Stimulated activated CD8-positive, alpha-beta memory T cell treated with anti-CD3 and anti-CD28 coated beads, Interleukin-4, amount 100 ng/mL, for 1 hour (primary cell): Measurements from ENCODE around the gene OR10Z1.

Experiments used
- DNase-seq, 2 donors: peaks; one replicate each; pipeline ENCODE4 v3.0.0-alpha.2; 2020; ENCODE audit warnings: low read depth in 2 of 2, low spot score in 1 of 2

Gene OR10Z1, protein sequence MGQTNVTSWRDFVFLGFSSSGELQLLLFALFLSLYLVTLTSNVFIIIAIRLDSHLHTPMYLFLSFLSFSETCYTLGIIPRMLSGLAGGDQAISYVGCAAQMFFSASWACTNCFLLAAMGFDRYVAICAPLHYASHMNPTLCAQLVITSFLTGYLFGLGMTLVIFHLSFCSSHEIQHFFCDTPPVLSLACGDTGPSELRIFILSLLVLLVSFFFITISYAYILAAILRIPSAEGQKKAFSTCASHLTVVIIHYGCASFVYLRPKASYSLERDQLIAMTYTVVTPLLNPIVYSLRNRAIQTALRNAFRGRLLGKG

DNA sequence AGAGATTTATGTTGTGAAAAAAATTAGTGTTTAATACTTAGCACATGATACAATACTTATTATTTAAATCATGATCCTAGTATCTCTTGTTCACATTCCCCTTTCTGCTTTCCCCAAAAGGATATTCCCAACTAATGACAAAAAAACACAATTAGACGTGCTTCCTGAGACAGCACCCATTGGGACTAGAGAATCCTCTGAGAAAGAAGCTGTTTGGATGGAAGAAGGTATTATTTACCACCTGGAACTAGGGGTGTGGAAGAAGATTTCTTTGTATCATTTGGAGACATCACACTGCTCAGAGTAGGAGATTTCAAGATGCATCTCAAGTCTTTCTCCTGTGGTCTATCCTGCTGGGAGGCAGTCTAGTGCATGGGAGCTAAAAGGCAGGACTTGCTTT is at the start of gene OR10Z1:
OR10Z1 (plus strand) TSS at position 301 of the 400 bp plus-strand sequence. CDS start 1,171 bp downstream, outside the sequence.
- DNase-seq = no peak

DNA sequence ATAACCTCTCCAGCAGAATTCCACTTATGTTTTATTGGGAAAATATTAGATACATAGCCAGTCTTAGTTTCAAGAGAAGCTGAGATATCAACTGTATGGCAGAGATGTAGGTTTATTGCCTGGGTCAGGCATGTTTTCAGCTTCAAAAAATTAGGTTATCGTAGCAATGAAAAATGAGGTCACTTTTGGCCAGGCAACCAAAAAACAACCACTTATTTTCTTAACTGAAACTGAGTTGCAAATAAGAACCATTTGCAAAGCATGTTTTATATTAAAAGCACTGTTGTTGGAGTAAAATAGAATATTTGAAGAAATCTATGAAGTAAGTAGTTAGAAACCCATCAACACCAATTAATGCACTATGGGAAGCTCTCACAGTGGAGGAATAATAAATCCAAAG is 45.4 kb upstream of the OR10Z1 start:
- no peak for DNase-seq

DNA sequence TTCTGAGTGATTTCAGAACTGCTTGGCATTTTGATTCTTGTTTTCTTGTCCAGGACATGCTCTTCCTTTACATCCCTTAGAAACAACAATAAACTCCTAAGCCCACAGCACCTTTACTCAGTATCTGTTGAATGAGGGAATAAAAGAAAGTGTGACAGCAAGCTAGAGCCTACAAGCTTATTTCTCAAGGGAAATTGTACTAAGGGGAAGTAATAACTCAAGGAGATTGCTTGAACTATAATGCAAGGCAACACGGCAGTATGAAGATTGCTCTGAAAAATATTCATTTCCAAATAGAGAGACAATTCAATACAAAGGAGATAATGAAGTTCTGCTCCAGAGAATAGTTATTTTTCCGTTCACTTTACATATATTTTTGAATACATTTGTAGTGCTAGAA is 41.2 kb upstream of the OR10Z1 start:
- DNase-seq = no peak

DNA sequence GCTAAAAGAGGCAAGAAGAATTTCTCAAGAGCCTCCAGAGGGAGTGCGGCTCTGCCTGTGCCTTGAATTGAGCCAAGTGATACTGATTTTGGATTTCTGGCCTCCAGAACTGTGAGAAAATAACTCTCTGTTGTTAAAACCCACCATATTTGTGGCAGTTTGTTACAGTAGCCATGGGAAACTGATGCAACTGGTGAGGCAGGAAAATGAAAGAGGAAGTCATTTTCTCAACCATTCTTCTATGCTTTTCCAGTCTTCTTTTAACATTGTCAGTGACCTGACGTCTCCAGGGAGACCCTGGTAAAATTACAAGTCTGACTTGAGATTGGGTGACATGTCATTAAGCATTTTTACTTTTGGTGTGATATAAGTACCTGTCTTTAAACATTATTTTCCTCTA is 40.5 kb upstream of the OR10Z1 start:
- no peak for DNase-seq

DNA sequence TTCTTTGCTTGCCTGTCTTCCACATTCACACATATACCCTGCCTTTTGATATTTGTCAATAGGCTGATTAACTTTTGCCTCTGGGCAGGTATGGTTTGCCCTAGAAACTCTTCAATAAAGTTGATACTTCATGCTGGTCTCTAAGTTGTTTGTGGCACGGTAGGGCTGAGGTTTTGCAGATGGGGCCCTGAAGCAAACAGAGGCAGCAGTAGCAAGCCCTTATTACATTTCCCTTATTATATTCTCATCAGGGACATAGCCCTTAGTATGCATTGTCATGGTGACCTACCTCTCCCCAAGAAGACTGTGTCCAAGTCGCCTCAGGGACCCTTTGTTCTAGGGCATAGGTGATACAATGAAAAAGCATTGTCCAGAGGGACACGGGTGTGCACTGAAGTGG is 34.6 kb upstream of the OR10Z1 start, which contains the start of gene OR6P1:
OR6P1 (minus strand) TSS at position 101 of the 400 bp plus-strand sequence. CDS start 6,976 bp downstream, outside the sequence.
- no peak for DNase-seq

DNA sequence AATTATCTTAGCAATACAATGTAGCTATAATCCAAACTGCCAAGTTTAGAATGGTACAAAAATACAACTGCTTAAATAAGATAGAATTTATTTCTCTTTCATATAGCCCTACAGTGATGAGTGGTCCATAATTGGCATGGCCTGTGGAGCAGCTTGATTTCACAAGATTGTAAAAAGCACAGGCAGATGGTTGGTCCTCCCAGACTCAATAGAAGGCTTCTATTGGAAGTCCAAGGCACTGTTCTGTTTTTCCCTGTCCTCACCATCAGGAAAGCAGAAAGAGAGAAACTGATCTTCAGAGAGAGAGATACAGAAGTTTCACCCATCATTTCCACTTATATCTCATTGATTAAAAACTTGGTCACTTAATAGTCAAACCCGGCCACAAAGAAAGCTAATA is 32.8 kb upstream of the OR10Z1 start:
- DNase-seq = no peak

DNA sequence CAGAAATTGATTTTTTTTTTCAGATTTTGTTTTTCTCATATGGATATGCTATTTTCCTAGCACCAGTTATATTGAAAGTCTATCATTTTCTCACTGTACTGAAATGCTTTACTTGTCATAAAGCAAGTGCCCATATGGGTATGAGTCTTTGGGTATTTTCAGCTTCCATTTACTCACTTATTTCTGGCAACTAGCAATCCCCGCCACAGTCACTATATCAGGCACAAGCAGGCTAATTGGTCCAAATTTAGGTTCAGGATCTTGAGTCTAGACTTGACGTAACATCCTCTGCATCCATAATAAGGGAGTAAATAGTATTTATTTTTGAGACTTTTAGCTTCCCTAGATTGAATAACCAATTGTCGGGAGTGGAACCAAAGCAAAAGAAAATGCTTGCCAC is 27.5 kb upstream of the OR10Z1 start:
- no peak for DNase-seq

DNA sequence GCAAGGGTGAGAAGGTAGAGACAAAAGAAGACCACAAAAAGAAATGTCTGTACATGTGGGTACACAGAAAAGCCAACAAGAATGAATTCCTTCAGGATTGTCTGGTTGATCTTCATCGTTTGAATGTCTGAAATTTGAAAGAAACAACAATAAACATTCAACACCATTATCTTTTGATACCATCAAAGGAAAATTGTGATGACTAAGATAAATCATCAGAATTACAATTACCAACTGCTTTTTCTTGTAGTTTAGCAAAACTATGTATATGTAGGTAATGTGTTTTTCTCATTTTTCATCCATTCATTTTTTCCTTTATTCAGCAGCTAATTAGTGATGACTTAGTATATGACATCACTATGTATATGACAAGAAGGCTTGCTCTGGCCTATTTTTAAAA is 25.3 kb upstream of the OR10Z1 start, which contains the start of gene OR10X1:
OR10X1 (minus strand) TSS at position 167 of the 400 bp plus-strand sequence; CDS start at position 167, 0 bp downstream.
- DNase-seq = no peak

DNA sequence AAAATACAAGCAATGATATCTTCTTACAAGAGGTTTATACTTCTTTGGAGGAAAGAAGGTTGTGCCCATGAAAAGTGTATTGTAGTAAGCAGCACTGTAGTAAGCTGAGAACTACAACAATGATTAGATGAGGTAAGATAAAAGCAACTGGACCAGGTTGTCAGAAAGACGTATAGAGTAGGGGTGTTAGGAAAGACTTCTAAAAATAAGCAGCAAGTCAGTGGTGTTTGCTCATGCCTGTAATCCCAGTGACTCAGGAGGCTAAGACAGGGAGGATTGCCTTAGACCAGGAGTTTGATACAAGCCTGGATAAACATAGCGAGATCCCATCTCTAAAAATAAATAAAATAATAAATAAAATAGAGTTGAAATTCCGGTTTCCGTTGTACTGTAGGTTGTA is 21.1 kb upstream of the OR10Z1 start:
- no peak for DNase-seq

DNA sequence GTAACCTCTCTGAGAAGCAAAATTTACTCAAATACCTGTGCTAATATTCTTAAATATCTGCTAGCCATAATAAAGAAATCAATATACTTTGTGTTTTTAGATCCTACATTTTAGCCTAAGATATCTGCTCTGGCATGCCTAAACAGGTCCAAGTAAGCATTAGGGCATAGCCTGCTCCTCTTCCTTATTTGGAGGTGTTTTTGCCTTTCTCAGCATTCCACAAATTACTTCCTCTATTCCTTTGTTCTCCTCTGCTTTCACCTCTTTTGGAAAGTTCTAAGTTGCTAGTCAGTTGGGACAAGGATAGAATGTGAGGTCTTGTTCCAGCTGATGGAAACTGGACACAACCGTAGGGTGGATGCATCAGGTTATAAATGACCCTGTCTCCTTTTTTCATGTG is 18.1 kb upstream of the OR10Z1 start:
- DNase-seq = no peak

DNA sequence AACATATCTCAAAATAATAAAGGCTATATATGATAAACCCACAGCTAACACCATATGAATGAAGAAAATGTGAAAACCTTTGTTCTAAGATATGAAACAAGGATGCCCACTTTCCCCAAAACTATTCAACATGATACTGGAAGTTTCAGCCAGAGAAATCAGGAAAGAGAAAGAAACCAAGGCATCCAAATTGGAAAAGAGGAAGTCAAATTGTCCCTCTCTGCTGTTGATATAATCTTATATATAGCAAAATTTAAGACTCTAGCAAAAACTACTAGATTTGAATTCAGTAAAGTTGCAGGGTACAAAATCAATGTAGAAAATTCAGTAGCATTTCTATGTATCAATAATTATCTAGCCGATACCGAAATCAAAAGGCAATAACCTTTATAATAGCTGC is 4.3 kb upstream of the OR10Z1 start:
- DNase-seq = no peak

DNA sequence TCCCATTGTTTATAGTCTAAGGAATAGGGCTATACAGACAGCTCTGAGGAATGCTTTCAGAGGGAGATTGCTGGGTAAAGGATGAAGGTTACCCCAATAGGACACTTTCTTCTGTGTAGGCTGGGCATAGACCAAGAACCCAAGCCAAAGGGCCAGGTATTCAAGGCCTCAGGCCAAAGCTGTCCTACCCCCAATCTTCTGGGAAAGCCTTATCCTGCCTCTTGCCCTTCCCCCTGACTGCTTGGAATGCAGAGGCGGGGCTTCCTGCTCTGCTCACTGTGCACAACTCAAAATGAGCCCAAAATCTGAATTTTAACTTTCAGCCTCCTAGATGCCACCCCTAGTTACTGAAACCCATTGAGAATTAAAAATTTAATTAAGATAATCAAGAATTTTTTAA is 2.2 kb downstream of the OR10Z1 start:
- DNase-seq = no peak

DNA sequence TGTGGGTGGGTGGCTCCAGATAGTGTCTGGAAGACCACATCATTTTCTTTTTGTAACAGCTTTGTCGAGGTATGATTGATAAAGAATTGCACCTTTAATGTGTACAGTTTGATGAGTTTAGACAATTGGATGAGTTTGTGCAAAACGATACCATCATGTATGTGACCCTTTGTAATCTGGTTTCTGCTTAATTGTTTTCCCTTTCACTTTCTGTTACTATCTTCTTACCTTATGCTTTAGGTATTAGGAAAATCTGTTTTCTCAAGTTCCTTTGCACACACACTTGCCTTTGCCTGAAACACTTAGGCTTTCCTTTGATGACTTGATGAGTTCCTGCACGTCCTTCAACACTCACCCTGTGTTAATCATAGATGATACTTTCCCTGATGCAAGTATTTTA is 6.8 kb downstream of the OR10Z1 start:
- no peak for DNase-seq

DNA sequence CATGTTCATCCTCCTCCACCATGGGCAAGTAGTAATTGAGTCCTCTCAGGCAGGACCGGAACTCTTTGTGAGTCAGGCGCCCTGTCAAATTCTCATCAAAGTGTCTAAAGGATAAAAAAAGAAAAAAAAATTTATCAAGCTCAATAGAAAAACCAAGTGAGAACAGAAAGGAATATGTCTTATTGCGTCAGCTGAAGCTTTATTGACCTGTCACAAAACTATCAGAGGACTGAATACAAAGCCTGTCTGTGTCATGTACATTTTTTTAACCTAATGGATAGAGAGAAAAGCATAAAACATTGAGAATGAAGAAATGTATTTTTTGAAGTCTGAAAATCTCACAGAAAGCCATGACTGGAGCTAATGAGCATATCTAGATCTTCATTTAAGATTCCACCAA is 8.7 kb downstream of the OR10Z1 start:
- DNase-seq = no peak

DNA sequence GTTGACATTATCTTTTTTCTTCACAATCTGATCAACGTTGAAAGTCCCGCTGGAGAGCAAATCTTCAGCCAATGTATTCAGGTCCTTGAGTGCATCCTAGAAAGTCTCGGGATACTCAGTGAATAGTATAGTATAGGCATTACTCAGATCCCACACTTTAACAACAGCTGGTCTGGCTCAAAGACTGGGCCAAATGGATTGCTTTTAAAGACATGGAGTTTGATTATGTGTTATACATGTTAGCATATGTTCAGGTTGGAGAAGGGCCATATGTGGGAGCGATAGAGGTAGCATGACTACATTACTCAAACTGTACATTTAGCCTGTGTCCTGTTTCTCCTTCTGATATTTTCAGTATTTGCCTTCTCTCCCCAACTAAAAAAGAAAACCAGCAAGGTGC is 33.1 kb downstream of the OR10Z1 start:
- no peak for DNase-seq

DNA sequence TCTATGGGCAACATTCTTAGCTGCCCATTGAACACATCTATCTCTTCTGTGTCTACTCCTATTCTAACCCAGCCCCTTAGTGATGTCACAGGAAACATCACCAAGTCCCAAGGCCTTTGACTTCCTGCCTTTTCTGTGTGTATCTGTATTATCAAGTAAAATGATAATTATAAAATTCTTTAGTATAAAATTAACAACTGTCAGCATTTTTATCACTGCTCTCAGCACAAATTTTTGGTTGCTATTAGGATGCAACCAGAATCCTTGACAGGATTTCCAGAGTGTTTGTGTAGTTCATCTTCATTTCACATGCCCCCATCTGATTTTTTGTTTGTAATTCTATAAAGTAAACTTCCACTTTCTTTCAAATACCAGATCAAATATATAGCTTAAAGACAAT is 33.8 kb downstream of the OR10Z1 start:
- no peak for DNase-seq

DNA sequence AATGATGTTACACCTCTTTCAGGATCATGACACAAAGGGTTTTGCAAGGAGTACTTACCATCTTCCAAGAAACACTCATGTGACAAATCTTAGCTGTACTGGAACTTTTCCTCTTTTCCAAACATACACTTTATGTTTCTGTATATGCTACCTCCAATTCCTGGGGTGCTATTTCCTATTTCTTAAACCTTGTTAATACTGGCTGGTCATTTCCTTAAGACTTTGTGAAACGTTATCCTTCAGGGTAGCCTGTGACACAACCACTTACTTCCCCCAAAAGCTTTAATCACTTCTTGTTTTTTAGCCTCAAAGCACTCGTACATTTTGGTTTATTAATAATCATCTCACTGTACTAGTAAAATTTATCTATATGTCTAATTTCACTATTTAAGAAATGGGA is 39.4 kb downstream of the OR10Z1 start:
- no peak for DNase-seq

DNA sequence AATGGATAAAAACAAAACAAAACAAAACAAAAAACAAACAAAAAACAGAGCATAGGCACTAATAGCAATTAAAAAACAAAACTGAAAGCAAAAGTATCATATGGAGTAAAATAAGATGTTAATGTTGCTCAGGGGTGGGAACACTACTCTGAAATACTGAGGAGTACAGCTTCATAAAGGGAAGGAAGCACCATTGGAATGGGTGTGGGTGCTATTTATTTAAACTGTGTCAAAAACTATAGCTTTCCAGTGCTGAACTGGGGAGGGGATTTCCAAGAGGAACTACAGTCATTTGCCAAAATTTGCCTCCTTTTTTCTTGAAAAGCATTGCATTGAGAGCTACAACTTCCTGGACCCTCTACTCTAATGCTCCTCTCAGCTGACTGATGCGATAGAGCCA is 41.4 kb downstream of the OR10Z1 start:
- DNase-seq = no peak

DNA sequence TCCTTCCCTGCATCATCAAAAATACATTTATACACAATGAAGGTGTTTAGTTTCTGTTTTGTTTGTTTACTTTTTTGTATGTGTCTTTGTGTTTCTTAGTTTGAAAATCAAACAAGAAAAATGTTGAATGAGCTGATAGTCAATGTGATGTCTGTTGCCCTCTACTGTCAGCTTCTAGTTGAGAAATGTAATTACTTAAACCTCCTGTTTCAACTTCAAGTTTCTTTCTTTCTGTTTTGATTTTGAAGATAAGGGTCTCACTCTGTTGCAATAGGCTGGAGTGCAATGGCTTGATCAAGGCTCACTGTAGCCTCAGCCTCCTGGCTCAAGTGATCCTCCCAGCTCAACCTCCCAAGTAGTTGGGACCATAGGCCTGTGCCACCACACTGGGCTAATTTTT is 44.0 kb downstream of the OR10Z1 start:
- DNase-seq = no peak

DNA sequence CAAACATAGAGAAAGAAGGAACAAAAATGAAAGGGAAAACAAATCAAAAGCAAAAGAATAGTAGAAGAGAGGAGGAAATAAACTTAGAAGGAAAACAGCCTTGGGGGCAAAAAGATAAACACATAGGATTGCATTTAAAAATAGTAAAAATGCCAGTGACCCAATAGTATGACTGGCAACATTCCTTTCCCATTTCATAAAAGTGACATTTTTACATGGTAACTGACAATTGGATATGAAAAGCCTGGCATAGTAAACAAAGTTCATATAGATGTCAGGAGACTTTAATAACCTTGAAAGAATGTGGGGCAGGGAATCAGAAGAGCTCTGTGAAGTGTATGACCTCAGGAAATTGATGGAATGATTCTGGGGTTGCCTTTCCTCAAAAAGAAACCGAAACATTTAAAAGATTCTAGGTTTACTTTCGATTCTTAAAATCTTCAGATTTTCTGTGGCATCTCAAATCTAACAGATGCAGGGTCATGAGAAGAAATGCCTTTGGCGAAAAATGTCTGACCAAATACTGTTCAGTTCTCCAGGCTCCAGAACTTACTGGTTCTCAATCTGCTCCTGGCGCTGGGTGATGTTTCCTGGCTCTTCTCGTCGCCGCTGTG is 47.8 kb downstream of the OR10Z1 start:
- DNase-seq = no peak

DNA sequence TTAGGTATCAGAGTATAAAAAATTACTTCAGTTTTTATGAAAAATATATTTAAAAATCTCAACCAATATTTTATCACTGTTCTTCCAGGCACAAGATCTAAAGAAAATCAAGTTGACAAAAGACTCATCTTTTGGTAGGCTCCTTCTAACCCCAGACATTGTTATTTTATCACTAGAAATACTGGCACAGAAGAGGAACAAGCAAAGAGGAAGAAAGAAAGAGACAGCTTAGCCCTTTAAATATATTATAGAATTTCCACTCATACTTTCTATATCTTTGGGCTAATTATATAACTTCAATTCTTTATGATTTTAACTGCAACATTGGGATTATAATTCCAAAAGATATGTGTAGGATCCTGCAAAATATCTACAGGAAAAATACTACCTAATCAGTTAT is 49.0 kb downstream of the OR10Z1 start:
- no peak for DNase-seq

DNA sequence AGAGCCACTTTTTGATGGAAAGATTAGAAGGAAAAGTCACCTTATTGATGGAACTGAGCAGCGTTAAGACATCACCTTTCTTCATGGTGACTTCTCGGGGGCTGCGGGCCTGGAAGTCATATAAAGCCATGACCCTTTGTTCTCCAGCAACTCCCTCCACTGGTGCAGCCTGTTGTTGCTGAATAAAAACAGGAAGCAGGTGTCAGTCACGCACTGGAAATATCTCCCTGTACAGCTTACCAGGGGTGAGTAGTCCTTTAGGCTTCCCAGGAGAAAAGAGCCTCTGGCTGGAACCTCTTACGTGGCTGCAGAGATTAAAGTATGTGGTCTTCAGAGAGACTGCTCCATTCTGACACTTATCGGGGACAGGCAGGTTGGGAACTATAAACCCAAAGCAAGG is 49.5 kb downstream of the OR10Z1 start:
- DNase-seq = no peak
